Measurements from ENCODE around the gene ANKIB1.
"Not testable (repeated sequence)": the region's sequence is repeated elsewhere in the genome, so short reads cannot be mapped to it uniquely, and the experiment has no call there.

Gene ANKIB1

GRCh38 chr7:92335574-92335973 is 89.8 kb downstream of the ANKIB1 start:
- no peak for DNase-seq

GRCh38 chr7:92336662-92337340 is 91.0 kb downstream of the ANKIB1 start:
- no peak for DNase-seq

- no peak for DNase-seq
These were observed 94.2 kb downstream of the ANKIB1 start for GRCh38 chr7:92340016-92340415.

- no peak for DNase-seq
These were observed 97.9 kb downstream of the ANKIB1 start for GRCh38 chr7:92343714-92344113.

GRCh38 chr7:92352009-92352408 is 106.2 kb downstream of the ANKIB1 start:
- DNase-seq = no peak

GRCh38 chr7:92354214-92354613 is 108.4 kb downstream of the ANKIB1 start:
- no peak for DNase-seq

GRCh38 chr7:92356406-92356805 is 110.6 kb downstream of the ANKIB1 start:
- no peak for DNase-seq

- no peak for DNase-seq
These were observed 111.5 kb downstream of the ANKIB1 start for GRCh38 chr7:92357260-92357659.

GRCh38 chr7:92359179-92359578 is 113.4 kb downstream of the ANKIB1 start:
- not testable (repeated sequence) for DNase-seq

GRCh38 chr7:92359801-92360200 is 114.0 kb downstream of the ANKIB1 start:
- DNase-seq = no peak

GRCh38 chr7:92360387-92360786 is 114.6 kb downstream of the ANKIB1 start:
- no peak for DNase-seq

- no peak for DNase-seq
These were observed 116.4 kb downstream of the ANKIB1 start for GRCh38 chr7:92362131-92362530.

- DNase-seq = no peak
These were observed 121.0 kb downstream of the ANKIB1 start for GRCh38 chr7:92366730-92367129.

- no peak for DNase-seq
These were observed 123.0 kb downstream of the ANKIB1 start for GRCh38 chr7:92368741-92369140.

- DNase-seq = no peak
These were observed 129.2 kb downstream of the ANKIB1 start for GRCh38 chr7:92375013-92375412.

- DNase-seq = no peak
These were observed 145.3 kb downstream of the ANKIB1 start for GRCh38 chr7:92391071-92391470.

- DNase-seq = no peak
These were observed 151.8 kb downstream of the ANKIB1 start for GRCh38 chr7:92397542-92397941.

GRCh38 chr7:92400013-92400412 is 154.2 kb downstream of the ANKIB1 start:
- no peak for DNase-seq

GRCh38 chr7:92402920-92403759 is 157.4 kb downstream of the ANKIB1 start:
- no peak for DNase-seq

GRCh38 chr7:92403760-92404074 is 157.9 kb downstream of the ANKIB1 start:
- DNase-seq = no peak

- no peak for DNase-seq
These were observed 158.4 kb downstream of the ANKIB1 start for GRCh38 chr7:92404170-92404614.

GRCh38 chr7:92409357-92409756 is 163.6 kb downstream of the ANKIB1 start:
- no peak for DNase-seq

GRCh38 chr7:92410162-92410561 is 164.4 kb downstream of the ANKIB1 start:
- DNase-seq = not testable (repeated sequence)

GRCh38 chr7:92412745-92413144 is 167.0 kb downstream of the ANKIB1 start:
- no peak for DNase-seq

Measured in T-helper 9 cell (primary cell).